Upper lobe of left lung (tissue), 6 donors: Measurements from ENCODE around the gene AKT1. TPM values are rescaled to one million over a fixed set of nuclear protein-coding genes. Genes with fewer than 3 reads are reported as not detected.

Experiments
- ATAC-seq, 2 donors: fragments of 200-7000 bp; cut with Tn5 transposase; one replicate each; pipeline ENCODE4 v1.9.1; 2022; ENCODE audit warnings: mild to moderate bottlenecking in 2 of 2, moderate library complexity in 2 of 2; ENCODE audit not compliant: low FRiP score in 2 of 2
- DNase-seq, 2 donors: peaks; one replicate each; pipeline ENCODE4 v3.0.0-alpha.2; 2019 to 2020
- H3K27ac ChIP-seq, 4 donors: fragments of 200-600 bp; sonication (generic); one replicate each; pipeline ENCODE4 v1.5.1; 2016 to 2019
- H3K27me3 ChIP-seq, 4 donors: fragments of 200-600 bp; sonication (generic); one replicate each; pipeline ENCODE4 v1.5.1; 2017 to 2019
- H3K36me3 ChIP-seq, 4 donors: fragments of 200-600 bp; sonication (generic); one replicate each; pipeline ENCODE4 v1.5.1; 2016 to 2019
- H3K4me1 ChIP-seq, 4 donors: fragments of 200-600 bp; sonication (generic); one replicate each; pipeline ENCODE4 v1.5.1; 2018 to 2019
- H3K4me3 ChIP-seq, 4 donors: fragments of 200-600 bp; sonication (generic); one replicate each; pipeline ENCODE4 v1.5.1; 2017 to 2019; ENCODE audit warnings: mild to moderate bottlenecking in 2 of 4, moderate library complexity in 1 of 4
- H3K9me3 ChIP-seq, 4 donors: fragments of 200-600 bp; sonication (generic); one replicate each; pipeline ENCODE4 v1.5.1; 2018 to 2019
- EP300 ChIP-seq, 4 donors: sonication (generic); formaldehyde crosslinking; IDR thresholded peaks; one replicate each; pipeline ENCODE4 v1.5.1; 2017; ENCODE audit warnings: antibody characterized with exemption in 4 of 4, control low read depth in 2 of 4
- POLR2A ChIP-seq, 4 donors: fragments of 450-650 bp; IDR thresholded peaks; one replicate each; pipeline ENCODE4 v1.5.1; 2016 to 2017; ENCODE audit warnings: antibody characterized with exemption in 4 of 4, mild to moderate bottlenecking in 2 of 4
- POLR2AphosphoS5 ChIP-seq, 2 donors: sonication (generic); formaldehyde crosslinking; IDR thresholded peaks; one replicate each; pipeline ENCODE4 v1.5.1; 2017; ENCODE audit warnings: antibody characterized with exemption in 2 of 2
- WGBS, 2 donors: methylation state at CpG; one replicate each; pipeline ENCODE4 v1.1.5; 2017 to 2018; 5-methylcytosine and 5-hydroxymethylcytosine counted together
- total RNA-seq, 6 donors: library from RNA; depleted of rRNA in 4 of 6; stranded (reverse); fragments of >200 nt in 4 of 6; gene quantifications; one replicate each; pipeline versions ENCODE4 v1.1.0 to v1.2.1, GENCODE V29; 2016 to 2021
- TF ChIP-seq, protein P1 (sequence below), 6 experiments: fragments of 450-650 bp in 4 of 6; fragments of 200-600 bp in 2 of 6; sonication (generic) in 2 of 6; IDR thresholded peaks; one replicate each; pipeline ENCODE4 v1.5.1; 2016 to 2019; ENCODE audit warnings: antibody characterized with exemption in 6 of 6
- donor health status: DM: no; HTN: no; CAD: no; lungs with moderate emphysema.
- donor health status: DM: no; HTN: yes; CAD: no; lungs with severe emphysema.

The AKT1 gene
- total RNA-seq, 6 donors from 2014 or later: 122 to 283 (median 191) TPM

DNA sequence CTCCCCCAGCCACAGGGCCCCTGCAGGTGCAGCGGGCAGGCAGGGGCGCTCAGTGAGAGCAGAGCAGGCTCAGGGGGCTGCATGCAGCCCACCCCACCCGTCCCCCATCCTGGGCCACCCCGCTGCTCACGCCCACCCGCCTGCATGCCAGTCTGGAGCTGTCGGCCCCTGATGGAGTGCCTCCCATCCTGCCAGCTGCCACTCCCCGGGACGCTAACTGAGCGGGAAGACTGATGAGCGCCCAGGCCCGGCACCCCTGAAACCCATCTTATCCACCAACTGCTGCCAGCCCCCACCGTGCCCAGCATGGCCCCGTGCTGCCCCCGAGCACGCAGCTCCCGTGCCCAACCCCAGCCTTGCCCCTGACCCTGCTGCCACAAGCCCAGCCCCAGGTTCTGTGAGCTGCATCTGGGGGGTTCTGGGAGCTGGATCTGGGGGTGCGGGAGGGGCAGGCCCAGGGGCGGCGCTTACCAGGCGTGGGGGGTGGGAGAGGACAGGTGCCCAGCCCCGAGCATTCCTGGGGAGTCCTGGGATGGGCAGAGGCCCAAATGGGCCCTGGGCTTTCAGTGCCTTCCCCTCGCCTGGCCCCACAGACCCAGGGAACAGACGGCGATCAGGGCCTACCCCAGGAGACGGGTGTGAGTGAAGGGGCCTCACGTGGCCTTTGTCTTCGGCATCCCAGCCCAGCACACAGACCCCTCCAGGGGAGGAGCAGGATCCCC lies 13.3 kb downstream of the AKT1 start:
- 93 to 96% methylated on average over 9 to 21 of the region's 28 CpGs for WGBS, 2 donors
- Histone ChIP-seq H3K9me3 (no peaks in the 10 kb centered on the region), H3K36me3 (peaks cover 0 to 55% (median 14%) of the 10 kb centered on the region in 4 donors), H3K4me1 (peaks cover 28 to 39% (median 31%) of the 10 kb centered on the region in 4 donors), H3K27ac (no peak overlapping the region), H3K4me3 (no peak overlapping the region), H3K27me3 (no peaks in the 10 kb centered on the region)
- peak in 1 of 2 donors; percentile 77 for DNase-seq
- no peak for ATAC-seq
- TF ChIP-seq, protein P1, sequence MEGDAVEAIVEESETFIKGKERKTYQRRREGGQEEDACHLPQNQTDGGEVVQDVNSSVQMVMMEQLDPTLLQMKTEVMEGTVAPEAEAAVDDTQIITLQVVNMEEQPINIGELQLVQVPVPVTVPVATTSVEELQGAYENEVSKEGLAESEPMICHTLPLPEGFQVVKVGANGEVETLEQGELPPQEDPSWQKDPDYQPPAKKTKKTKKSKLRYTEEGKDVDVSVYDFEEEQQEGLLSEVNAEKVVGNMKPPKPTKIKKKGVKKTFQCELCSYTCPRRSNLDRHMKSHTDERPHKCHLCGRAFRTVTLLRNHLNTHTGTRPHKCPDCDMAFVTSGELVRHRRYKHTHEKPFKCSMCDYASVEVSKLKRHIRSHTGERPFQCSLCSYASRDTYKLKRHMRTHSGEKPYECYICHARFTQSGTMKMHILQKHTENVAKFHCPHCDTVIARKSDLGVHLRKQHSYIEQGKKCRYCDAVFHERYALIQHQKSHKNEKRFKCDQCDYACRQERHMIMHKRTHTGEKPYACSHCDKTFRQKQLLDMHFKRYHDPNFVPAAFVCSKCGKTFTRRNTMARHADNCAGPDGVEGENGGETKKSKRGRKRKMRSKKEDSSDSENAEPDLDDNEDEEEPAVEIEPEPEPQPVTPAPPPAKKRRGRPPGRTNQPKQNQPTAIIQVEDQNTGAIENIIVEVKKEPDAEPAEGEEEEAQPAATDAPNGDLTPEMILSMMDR (IDR thresholded peaks at IDR 0.05): no peak
- TF ChIP-seq POLR2A (IDR thresholded peaks at IDR 0.05) (no peak), POLR2AphosphoS5 (IDR thresholded peaks at IDR 0.05) (no peak)

DNA sequence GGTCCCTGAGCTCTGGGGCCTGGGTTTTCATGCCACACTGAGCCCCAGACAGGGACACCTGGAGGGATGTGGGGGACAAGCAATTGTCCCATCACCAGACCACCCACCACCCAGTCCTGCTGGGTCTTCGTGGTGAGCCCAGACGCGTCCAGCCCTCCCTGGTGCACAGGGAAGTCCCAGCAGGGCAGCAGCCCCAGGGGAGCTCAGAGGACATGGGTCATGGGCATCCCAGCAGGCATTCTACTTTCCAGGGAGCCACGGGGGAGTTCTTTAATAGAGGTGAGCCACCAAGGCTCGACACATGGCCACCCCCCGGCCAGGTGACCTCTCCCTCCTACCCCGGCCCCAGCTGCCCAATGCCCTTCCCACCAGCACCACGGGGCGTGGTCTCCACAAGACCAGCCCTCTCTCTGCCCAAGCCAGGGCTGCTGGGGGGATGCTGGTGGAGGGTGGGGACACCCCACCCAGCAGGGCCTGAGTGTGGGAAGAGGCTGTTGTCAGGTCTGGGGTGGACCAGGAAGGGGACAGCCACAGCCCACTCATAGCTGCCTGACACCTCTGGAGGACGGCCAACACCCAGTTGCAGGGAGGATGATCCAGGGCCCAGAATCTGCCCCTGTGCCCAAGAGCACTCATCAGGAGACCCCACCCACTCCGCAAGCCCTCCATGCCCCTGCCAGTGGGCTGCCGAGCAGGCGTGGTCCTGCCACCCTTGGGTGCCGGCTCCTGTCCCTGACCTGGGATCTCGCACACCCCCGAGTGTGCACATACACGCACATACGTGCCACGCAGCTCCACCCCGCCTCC lies 14.1 kb downstream of the AKT1 start:
- H3K27me3 ChIP-seq: no peaks in the 10 kb centered on the region
- DNase-seq: peak in 1 of 2 donors; percentile 55
- TF ChIP-seq, protein P1 (IDR thresholded peaks at IDR 0.05): no peak
- TF ChIP-seq POLR2AphosphoS5 (IDR thresholded peaks at IDR 0.05) (no peak), POLR2A (IDR thresholded peaks at IDR 0.05) (no peak)
- H3K27ac ChIP-seq: no peak overlapping the region
- ATAC-seq: no peak
- peaks cover 21 to 31% (median 26%) of the 10 kb centered on the region in 4 donors for H3K4me1 ChIP-seq
- H3K9me3 ChIP-seq: no peaks in the 10 kb centered on the region
- no peak overlapping the region for H3K4me3 ChIP-seq
- peaks cover 0 to 62% (median 20%) of the 10 kb centered on the region in 4 donors for H3K36me3 ChIP-seq
- 91 to 94% methylated on average over 7 to 20 of the region's 20 CpGs for WGBS, 2 donors

DNA sequence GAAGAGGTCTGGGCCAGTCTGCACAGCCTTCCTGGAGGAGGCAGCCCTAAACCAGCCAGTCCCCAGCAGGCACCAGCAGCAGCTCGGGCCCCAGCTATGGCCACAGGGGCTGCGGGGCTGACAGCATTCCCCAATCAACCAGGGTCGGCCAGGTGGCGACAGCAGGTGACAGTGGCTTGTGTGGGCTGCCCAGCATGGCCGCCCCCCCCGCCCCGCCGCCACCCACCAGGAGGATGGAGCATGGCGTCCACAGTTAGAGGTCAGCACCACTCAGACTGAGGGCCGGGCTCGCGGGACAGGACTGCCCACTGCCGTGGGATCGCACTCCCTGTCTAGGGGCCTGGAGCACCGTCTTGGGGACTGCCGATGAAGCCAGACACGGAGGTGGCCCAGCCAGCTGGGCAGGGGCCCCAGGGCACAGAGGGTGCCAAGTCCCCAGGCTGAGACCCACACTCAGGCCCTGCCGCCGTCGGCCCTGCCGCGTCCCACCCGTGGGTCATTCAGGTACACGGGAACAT lies 15.0 kb downstream of the AKT1 start:
- H3K27me3 ChIP-seq: no peaks in the 10 kb centered on the region
- no peak overlapping the region for H3K27ac ChIP-seq
- no peaks in the 10 kb centered on the region for H3K9me3 ChIP-seq
- no peak overlapping the region for H3K4me3 ChIP-seq
- TF ChIP-seq POLR2A (IDR thresholded peaks at IDR 0.05): no peak
- TF ChIP-seq, protein P1 (IDR thresholded peaks at IDR 0.05): no peak
- no peak for TF ChIP-seq POLR2AphosphoS5 (IDR thresholded peaks at IDR 0.05)
- TF ChIP-seq EP300 (IDR thresholded peaks at IDR 0.05): no peak
- H3K4me1 ChIP-seq: peaks cover 13 to 22% (median 19%) of the 10 kb centered on the region in 4 donors
- peaks cover 0 to 66% (median 24%) of the 10 kb centered on the region in 4 donors for H3K36me3 ChIP-seq
- DNase-seq (peak in 1 of 2 donors; percentile 76), ATAC-seq (no peak)
- WGBS, 2 donors: 96 to 97% methylated on average over 9 to 19 of the region's 24 CpGs

DNA sequence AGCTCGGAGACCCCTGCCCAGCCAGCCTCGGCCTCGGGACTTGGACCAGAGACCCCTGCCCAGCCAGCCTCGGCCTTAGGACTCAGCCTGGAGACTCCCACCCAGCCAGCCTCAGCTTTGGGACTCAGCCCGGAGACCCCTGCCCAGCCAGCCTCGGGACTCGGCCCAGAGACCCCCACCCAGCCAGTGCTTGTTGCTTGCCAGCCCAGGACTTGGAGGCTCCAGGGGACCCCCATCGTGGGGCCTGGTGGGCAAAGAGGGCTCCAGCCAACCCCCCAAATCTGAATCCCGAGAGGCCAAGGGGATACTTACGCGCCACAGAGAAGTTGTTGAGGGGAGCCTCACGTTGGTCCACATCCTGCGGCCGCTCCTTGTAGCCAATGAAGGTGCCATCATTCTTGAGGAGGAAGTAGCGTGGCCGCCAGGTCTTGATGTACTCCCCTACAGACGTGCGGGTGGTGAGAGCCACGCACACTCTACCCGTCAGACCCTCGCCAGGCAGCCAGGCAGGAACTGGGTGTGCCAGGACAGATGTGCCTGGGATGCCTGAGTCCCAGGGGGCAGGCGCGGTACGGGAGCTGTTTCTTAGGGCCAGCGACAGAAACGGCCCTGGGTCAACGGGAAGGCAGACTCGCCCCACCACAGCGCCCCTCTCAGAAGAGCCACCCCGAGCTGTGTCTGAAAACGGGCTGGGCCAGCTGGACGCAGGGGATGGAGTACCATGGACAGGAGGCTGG lies 15.6 kb downstream of the AKT1 start:
- no peak overlapping the region for H3K27ac ChIP-seq
- no peaks in the 10 kb centered on the region for H3K27me3 ChIP-seq
- TF ChIP-seq, protein P1 (IDR thresholded peaks at IDR 0.05): no peak
- no peak for TF ChIP-seq EP300 (IDR thresholded peaks at IDR 0.05)
- no peak for TF ChIP-seq POLR2AphosphoS5 (IDR thresholded peaks at IDR 0.05)
- TF ChIP-seq POLR2A (IDR thresholded peaks at IDR 0.05): no peak
- 89% methylated on average over 21 to 27 of the region's 32 CpGs for WGBS, 2 donors
- no peak overlapping the region for H3K4me3 ChIP-seq
- ATAC-seq (no peak), DNase-seq (peak in 1 of 2 donors; percentile 72)
- H3K4me1 ChIP-seq: peaks cover 7 to 21% (median 16%) of the 10 kb centered on the region in 4 donors
- H3K36me3 ChIP-seq: peaks cover 0 to 68% (median 27%) of the 10 kb centered on the region in 4 donors
- H3K9me3 ChIP-seq: no peaks in the 10 kb centered on the region
